SK-N-SH treated with all-trans-retinoic acid at 6 μM for 48 hours (cell line): ENCODE results near the gene NPAT.

Experiments used
- ARNTL ChIP-seq: fragments of 450-650 bp; formaldehyde crosslinking; IDR thresholded peaks from 2 replicates; pipeline ENCODE4 v1.5.0; 2020; ENCODE audit warnings: low read depth, mild to moderate bottlenecking, moderate library complexity, borderline replicate concordance
- CREB5 ChIP-seq: fragments of 250-450 bp; sonication (Bioruptor Pico); IDR thresholded peaks from 2 replicates; pipeline ENCODE4 v1.5.1; 2020; ENCODE audit warnings: low read depth, mild to moderate bottlenecking, moderate library complexity
- CSDC2 ChIP-seq: fragments of 250-450 bp; sonication (Bioruptor Pico); IDR thresholded peaks from 2 replicates; pipeline ENCODE4 v1.5.0; 2020; ENCODE audit warnings: mild to moderate bottlenecking, moderate library complexity
- GLIS3 ChIP-seq: fragments of 250-450 bp; sonication (Bioruptor Pico); IDR thresholded peaks from 2 replicates; pipeline ENCODE4 v1.5.0; 2020; ENCODE audit warnings: mild to moderate bottlenecking, moderate library complexity
- ISL1 ChIP-seq: fragments of 250-450 bp; sonication (Bioruptor Pico); IDR thresholded peaks from 2 replicates; pipeline ENCODE4 v2.1.2; 2022; ENCODE audit warnings: mild to moderate bottlenecking, moderate library complexity
- PATZ1 ChIP-seq: fragments of 250-450 bp; sonication (Bioruptor Pico); IDR thresholded peaks from 2 replicates; pipeline ENCODE4 v1.8.0; 2020; ENCODE audit warnings: mild to moderate bottlenecking, moderate library complexity, borderline replicate concordance
- POU6F1 ChIP-seq: fragments of 250-450 bp; sonication (Bioruptor Pico); IDR thresholded peaks from 2 replicates; pipeline ENCODE4 v1.8.0; 2021; ENCODE audit warnings: low read depth, mild to moderate bottlenecking, moderate library complexity, borderline replicate concordance
- SNAI2 ChIP-seq: fragments of 250-450 bp; sonication (Bioruptor Pico); IDR thresholded peaks from 2 replicates; pipeline ENCODE4 v1.5.0; 2020; ENCODE audit warnings: mild to moderate bottlenecking, moderate library complexity
- TSHZ2 ChIP-seq: fragments of 250-450 bp; sonication (Bioruptor Pico); IDR thresholded peaks from 2 replicates; pipeline ENCODE4 v1.5.0; 2020; ENCODE audit warnings: mild to moderate bottlenecking, moderate library complexity
- ZFP3 ChIP-seq: fragments of 250-450 bp; sonication (Bioruptor Pico); IDR thresholded peaks from 2 replicates; pipeline ENCODE4 v1.5.0; 2020; ENCODE audit warnings: mild to moderate bottlenecking, moderate library complexity
- ZFP30 ChIP-seq: fragments of 450-650 bp; formaldehyde crosslinking; IDR thresholded peaks from 2 replicates; pipeline ENCODE4 v1.5.0; 2022; ENCODE audit warnings: mild to moderate bottlenecking, moderate library complexity
- ZNF565 ChIP-seq: fragments of 450-650 bp; formaldehyde crosslinking; conservative IDR thresholded peaks from 2 replicates; pipeline ENCODE4 v1.5.0; 2020; ENCODE audit warnings: low read depth, mild to moderate bottlenecking, moderate library complexity

- TF ChIP-seq ISL1 (CRISPR knock-in tag) (no peak), ZFP3 (CRISPR knock-in tag) (no peak), POU6F1 (CRISPR knock-in tag) (no peak), SNAI2 (CRISPR knock-in tag) (no peak), CSDC2 (CRISPR knock-in tag) (no peak), PATZ1 (no peak), ZFP30 (no peak), CREB5 (CRISPR knock-in tag) (no peak), GLIS3 (CRISPR knock-in tag) (no peak), ZNF565 (CRISPR knock-in tag) (no peak), TSHZ2 (CRISPR knock-in tag) (no peak; the same call in 1 of the 2 replicates), ARNTL (no peak)
Observed at GRCh38 chr11:108222574-108223347, at the start of gene NPAT, which contains the start of gene ATM.
